HL-60/S4 (cell line): ENCODE measurements around the gene SNX24.
"Not testable (repeated sequence)": the region's sequence is repeated elsewhere in the genome, so short reads cannot be mapped to it uniquely, and the experiment has no call there.

Experiments used
- in situ Hi-C: fragments of 300-500 bp; cut with MboI; formaldehyde crosslinking; loops from 2 replicates; pipeline ENCODE4 v1.14.3; 2022; ENCODE audit warnings: low sequenced_read_pairs

Gene SNX24

GRCh38 chr5:122845229-122846050 is at the start of gene SNX24:
TSS of gene SNX24 (plus strand) at chr5:122845613. CDS start at chr5:122845634, 21 bp downstream.
- in situ Hi-C loops = no loop called here

- in situ Hi-C loops = no loop called here
Measured at GRCh38 chr5:122805481-122805880, 39.9 kb upstream of the SNX24 start.

GRCh38 chr5:122810405-122810804 is 35.0 kb upstream of the SNX24 start:
- in situ Hi-C loops = no loop called here

- in situ Hi-C loops = no loop called here
Measured at GRCh38 chr5:122815218-122815767, 30.1 kb upstream of the SNX24 start.

GRCh38 chr5:122816756-122817155 is 28.7 kb upstream of the SNX24 start:
- in situ Hi-C loops = no loop called here

- in situ Hi-C loops = no loop called here
Measured at GRCh38 chr5:122831984-122832383, 13.4 kb upstream of the SNX24 start.

- in situ Hi-C loops = no loop called here
Measured at GRCh38 chr5:122835681-122836080, 9.7 kb upstream of the SNX24 start.

GRCh38 chr5:122836947-122837346 is 8.5 kb upstream of the SNX24 start:
- in situ Hi-C loops = no loop called here

- in situ Hi-C loops = no loop called here
Measured at GRCh38 chr5:122839731-122840130, 5.7 kb upstream of the SNX24 start.

GRCh38 chr5:122842016-122842580 is 3.3 kb upstream of the SNX24 start:
- in situ Hi-C loops = no loop called here

GRCh38 chr5:122844136-122844909 is 1.1 kb upstream of the SNX24 start:
- in situ Hi-C loops = no loop called here

- in situ Hi-C loops = no loop called here
Measured at GRCh38 chr5:122844910-122845228, 544 bp upstream of the SNX24 start.

GRCh38 chr5:122846051-122846550 is 688 bp downstream of the SNX24 start:
- in situ Hi-C loops = no loop called here

- in situ Hi-C loops = no loop called here
Measured at GRCh38 chr5:122847687-122848081, 2.3 kb downstream of the SNX24 start.

GRCh38 chr5:122849771-122850170 is 4.4 kb downstream of the SNX24 start:
- in situ Hi-C loops = no loop called here

- in situ Hi-C loops = not testable (repeated sequence)
Measured at GRCh38 chr5:122857538-122857937, 12.1 kb downstream of the SNX24 start.

GRCh38 chr5:122858451-122858850 is 13.0 kb downstream of the SNX24 start:
- in situ Hi-C loops = no loop called here

GRCh38 chr5:122863240-122863639 is 17.8 kb downstream of the SNX24 start:
- in situ Hi-C loops = no loop called here

GRCh38 chr5:122863721-122864120 is 18.3 kb downstream of the SNX24 start:
- in situ Hi-C loops = no loop called here

- in situ Hi-C loops = no loop called here
Measured at GRCh38 chr5:122864400-122864799, 19.0 kb downstream of the SNX24 start.

- in situ Hi-C loops = no loop called here
Measured at GRCh38 chr5:122864842-122865241, 19.4 kb downstream of the SNX24 start.
